ENCODE measurements around the gene P3H1.

GRCh38 chr1:42742141-42742540, 24.7 kb downstream of the P3H1 start:
- TF ChIP-seq CTCF (IDR thresholded peaks at IDR 0.05) (no peak), POLR2A (IDR thresholded peaks at IDR 0.05) (no peak)
